Body of pancreas (tissue), 4 donors: ENCODE data around the gene ENTPD2. TPM values are rescaled to one million over a fixed set of nuclear protein-coding genes. Genes with fewer than 3 reads are reported as not detected.

Source experiments
- ATAC-seq: fragments of 150-250 bp; one replicate; pipeline ENCODE4 v1.9.1; 2016
- DNase-seq, 4 donors: peaks; one replicate each; pipeline ENCODE4 v3.0.0-alpha.2; 2019
- H3K27ac ChIP-seq, 4 donors: fragments of 200-600 bp; sonication (generic); 1 replicate in 3 of 4; 2 replicates in 1 of 4; pipeline versions ENCODE4 v1.5.1 to v1.6.1; 2016 to 2019; ENCODE audit warnings: mild to moderate bottlenecking in 1 of 4, mixed read lengths in 1 of 4, moderate library complexity in 1 of 4
- H3K27me3 ChIP-seq, 2 donors: fragments of 200-600 bp; sonication (generic); one replicate each; pipeline ENCODE4 v1.6.0; 2016; ENCODE audit warnings: mild to moderate bottlenecking in 1 of 2
- H3K36me3 ChIP-seq, 2 donors: fragments of 200-600 bp; sonication (generic); replicated peaks in 1 of 2; 2 replicates each; pipeline ENCODE4 v1.5.1; 2016; ENCODE audit warnings: low read depth in 2 of 2; ENCODE audit not compliant: insufficient read depth in 1 of 2
- H3K4me1 ChIP-seq: fragments of 200-600 bp; sonication (generic); one replicate; pipeline ENCODE4 v1.6.0; 2016
- H3K4me3 ChIP-seq, 2 donors: fragments of 200-600 bp; sonication (generic); 1 replicate in 1 of 2; 2 replicates in 1 of 2; pipeline ENCODE4 v1.5.1; 2016 to 2019
- H3K9me3 ChIP-seq, 3 donors: fragments of 200-600 bp; sonication (generic); 1 replicate in 2 of 3; 2 replicates in 1 of 3; pipeline ENCODE4 v1.5.1; 2016
- CTCF ChIP-seq, 7 experiments: fragments of 450-650 bp in 4 of 7; fragments of 200-600 bp in 3 of 7; sonication (generic) in 3 of 7; IDR thresholded peaks; one replicate each; pipeline ENCODE4 v1.5.1; 2016 to 2019; ENCODE audit warnings: antibody characterized with exemption in 7 of 7
- POLR2A ChIP-seq, 3 donors: fragments of 450-650 bp; IDR thresholded peaks; one replicate each; pipeline ENCODE4 v1.6.1; 2016; ENCODE audit warnings: antibody characterized with exemption in 3 of 3, mild to moderate bottlenecking in 2 of 3
- WGBS, 2 donors: methylation state at CpG; one replicate each; pipeline ENCODE4 v1.1.5; 2017; 5-methylcytosine and 5-hydroxymethylcytosine counted together
- intact Hi-C: fragments of 100-400 bp; cut with DNase I; formaldehyde crosslinking; loops from one replicate; pipeline ENCODE4 v1.15.1; 2023
- total RNA-seq, 2 donors: library from RNA; depleted of rRNA; stranded (reverse); fragments of >200 nt; gene quantifications; one replicate each; pipeline ENCODE4 v1.1.0, GENCODE V29; 2016

The ENTPD2 gene
- total RNA-seq, 2 donors from 2014 or later = 1.3 to 1.6 TPM

DNA sequence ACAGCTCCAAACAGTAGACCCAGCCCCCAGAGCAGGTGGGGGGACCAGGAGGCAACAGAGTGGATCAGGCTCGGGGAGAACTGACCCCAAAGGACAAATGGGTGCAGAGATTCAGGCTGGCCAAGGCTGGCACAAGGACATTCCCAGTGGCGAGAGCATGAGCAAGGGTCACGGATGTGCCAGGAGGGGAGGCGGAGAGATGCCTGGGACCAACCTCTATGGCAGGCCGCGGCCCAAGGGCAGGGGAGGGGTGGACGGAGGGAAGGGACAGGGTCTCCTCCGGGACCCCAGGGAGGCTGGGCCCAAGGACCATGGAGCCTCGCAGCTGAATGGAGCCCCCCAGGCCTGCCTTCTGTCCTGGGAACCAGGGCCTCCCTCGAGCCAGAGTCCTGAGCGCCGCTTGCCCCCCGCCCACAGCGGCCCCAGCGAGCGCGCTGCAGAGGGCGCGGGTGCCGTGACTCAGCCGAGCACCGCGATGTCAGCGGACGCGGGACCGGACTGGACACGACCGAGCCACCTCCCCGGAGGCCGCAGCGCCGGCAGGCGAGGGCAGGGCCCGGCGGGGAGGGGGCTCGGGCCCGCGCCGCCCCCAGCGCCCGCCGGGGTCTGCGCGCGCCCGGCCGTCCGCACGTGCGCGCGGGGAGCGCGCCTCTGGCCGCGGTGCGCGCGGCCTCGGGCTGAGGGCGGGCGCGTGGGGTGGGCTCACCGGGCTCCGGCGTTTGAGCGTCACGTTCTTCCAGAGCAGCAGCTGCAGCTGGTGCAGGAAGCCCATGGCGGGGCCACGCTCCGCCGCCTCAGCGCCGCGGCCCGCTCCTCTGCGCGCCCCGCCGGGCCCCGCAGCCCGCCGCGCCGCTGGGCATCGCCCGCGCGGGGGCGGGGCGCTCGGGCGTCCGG lies 26.2 kb downstream of the ENTPD2 start, which contains the start of gene ABCA2:
ABCA2 (minus strand) TSS at position 869 of the 894 bp plus-strand sequence; CDS start at position 772, 97 bp downstream.
- intact Hi-C loops = no loop called here
- peak in 2 of 4 donors; percentile 39 to 47 for DNase-seq
- Histone ChIP-seq H3K4me1 (peaks cover 41% of the 10 kb centered on the region), H3K27me3 (no peaks in the 10 kb centered on the region), H3K4me3 (peak within 1 kb of the TSS; percentile 51 to 62), H3K36me3 (no peaks in the 10 kb centered on the region), H3K9me3 (no peaks in the 10 kb centered on the region), H3K27ac (peak within 1 kb of the TSS; percentile 39 to 70 (median 55))
- ATAC-seq = peak; percentile 8
- no peak for TF ChIP-seq CTCF (IDR thresholded peaks at IDR 0.05)
- no peak for TF ChIP-seq POLR2A (IDR thresholded peaks at IDR 0.05)
- WGBS, 2 donors = 4 to 21% methylated on average over 4 to 69 of the region's 95 CpGs

- no peaks in the 10 kb centered on the region for H3K9me3 ChIP-seq
- H3K36me3 ChIP-seq = no peaks in the 10 kb centered on the region
- no peak for TF ChIP-seq POLR2A (IDR thresholded peaks at IDR 0.05)
- no peak for TF ChIP-seq CTCF (IDR thresholded peaks at IDR 0.05)
- peak; percentile 12 for ATAC-seq
- intact Hi-C loops = no loop called here
- peak overlapping the region; percentile 20 to 68 (median 48) for H3K27ac ChIP-seq
- no peak overlapping the region for H3K4me3 ChIP-seq
- peak; percentile 74 to 89 (median 84) for DNase-seq
- 19% methylated on average over 4 of the region's 4 CpGs; no CpG with 5 or more reads in 1 of the 2 donors for WGBS, 2 donors
- peaks cover 41% of the 10 kb centered on the region for H3K4me1 ChIP-seq
- no peaks in the 10 kb centered on the region for H3K27me3 ChIP-seq
These were observed 27.0 kb downstream of the ENTPD2 start for GRCh38 chr9:137026828-137027227.

- TF ChIP-seq POLR2A (IDR thresholded peaks at IDR 0.05) (no peak), CTCF (IDR thresholded peaks at IDR 0.05) (no peak)
- DNase-seq (no peak), ATAC-seq (no peak)
- Histone ChIP-seq H3K4me1 (peaks cover 41% of the 10 kb centered on the region), H3K36me3 (no peaks in the 10 kb centered on the region), H3K4me3 (no peak overlapping the region), H3K27me3 (no peaks in the 10 kb centered on the region), H3K9me3 (no peaks in the 10 kb centered on the region), H3K27ac (peak overlapping the region; percentile 20 to 68 (median 48))
- 80 to 88% methylated on average over 2 of the region's 2 CpGs for WGBS, 2 donors
- intact Hi-C loops = no loop called here
These were observed 27.5 kb downstream of the ENTPD2 start for GRCh38 chr9:137026384-137026783.

GRCh38 chr9:137025517-137025966 lies 28.3 kb downstream of the ENTPD2 start:
- H3K27ac ChIP-seq = peak overlapping the region in 3 of 4 donors; percentile 4 to 57 (median 12)
- peak; percentile 9 for ATAC-seq

More at GRCh38 chr9:137025517-137025966, 28.3 kb downstream of the ENTPD2 start:
- WGBS, 2 donors = 51 to 56% methylated on average over 10 to 17 of the region's 21 CpGs
- H3K27me3 ChIP-seq = no peaks in the 10 kb centered on the region
- TF ChIP-seq CTCF (IDR thresholded peaks at IDR 0.05) (no peak), POLR2A (IDR thresholded peaks at IDR 0.05) (no peak)
- H3K36me3 ChIP-seq = no peaks in the 10 kb centered on the region
- H3K4me3 ChIP-seq = no peak overlapping the region
- no peaks in the 10 kb centered on the region for H3K9me3 ChIP-seq
- intact Hi-C loops = no loop called here
- DNase-seq = peak; percentile 51 to 84 (median 79)
- peaks cover 41% of the 10 kb centered on the region for H3K4me1 ChIP-seq
